T-cell (primary cell): Measurements from ENCODE around the gene SNX27. TPM values are rescaled to one million over a fixed set of nuclear protein-coding genes. Genes with fewer than 3 reads are reported as not detected.

ENCODE experiments used
- ATAC-seq, 4 experiments: fragments of 200-7000 bp in 3 of 4; fragments of 150-1000 bp in 1 of 4; cut with Tn5 transposase; replicated peaks in 1 of 4; 1 replicate in 3 of 4; 2 replicates in 1 of 4; pipeline ENCODE4 v1.10.0; 2021; ENCODE audit warnings: moderate library complexity in 3 of 4, mild to moderate bottlenecking in 2 of 4, moderate number of reproducible peaks in 1 of 4
- CTCF ChIA-PET, 2 donors: fragments of 300-600 bp; sonication (Branson Sonifier 250); formaldehyde crosslinking; loops; one replicate each; lab custom pipeline; 2022; ENCODE audit warnings: antibody characterized with exemption in 2 of 2; lab: Charles Lee
- POLR2A ChIA-PET, 2 donors: fragments of 300-600 bp; sonication (Branson Sonifier 250); formaldehyde crosslinking; loops; one replicate each; lab custom pipeline; 2022; ENCODE audit warnings: antibody characterized with exemption in 2 of 2; lab: Charles Lee
- DNase-seq, 35 experiments: peaks; one replicate each; pipeline versions ENCODE4 v3.0.0 to v3.0.0-alpha.2; 2013 to 2023
- H3K27ac ChIP-seq: one replicate; pipeline ENCODE4 v1.5.1; 2013; ENCODE audit warnings: low read length
- H3K27me3 ChIP-seq, 2 experiments: replicated peaks in 1 of 2; 1 replicate in 1 of 2; 2 replicates in 1 of 2; pipeline versions ENCODE4 v1.6.1 to v1.7.0; 2013; ENCODE audit warnings: low read length in 1 of 2, mixed read lengths in 1 of 2; ENCODE audit not compliant: control insufficient read depth in 2 of 2, insufficient read depth in 2 of 2; ENCODE audit errors: extremely low read depth in 1 of 2
- H3K36me3 ChIP-seq, 2 donors: 1 replicate in 1 of 2; 2 replicates in 1 of 2; pipeline versions ENCODE4 v1.6.1 to v1.7.0; 2013; ENCODE audit warnings: low read length in 1 of 2; ENCODE audit not compliant: control insufficient read depth in 2 of 2, insufficient read depth in 1 of 2; ENCODE audit errors: extremely low read depth in 1 of 2
- H3K4me1 ChIP-seq, 2 experiments: 1 replicate in 1 of 2; 2 replicates in 1 of 2; pipeline versions ENCODE4 v1.6.1 to v1.7.0; 2013; ENCODE audit warnings: low read length in 2 of 2, mixed read lengths in 1 of 2; ENCODE audit not compliant: insufficient read depth in 2 of 2, control insufficient read depth in 1 of 2; ENCODE audit errors: extremely low read depth in 1 of 2
- H3K4me3 ChIP-seq, 2 donors: 1 replicate in 1 of 2; 2 replicates in 1 of 2; pipeline versions ENCODE4 v1.5.1 to v1.7.0; 2013; ENCODE audit warnings: mild to moderate bottlenecking in 2 of 2, low read length in 1 of 2, moderate library complexity in 1 of 2; ENCODE audit not compliant: control insufficient read depth in 1 of 2; ENCODE audit errors: extremely low read depth in 1 of 2
- H3K9me3 ChIP-seq: 2 replicates; pipeline ENCODE4 v1.7.0; 2013
- H3K27ac Mint-ChIP-seq, 2 donors: one replicate each; pipeline ENCODE4 v1.8.0; 2020 to 2021; ENCODE audit warnings: mild to moderate bottlenecking in 2 of 2, mixed read lengths in 2 of 2
- H3K27me3 Mint-ChIP-seq, 2 donors: one replicate each; pipeline ENCODE4 v1.8.0; 2021 to 2022; ENCODE audit warnings: mixed read lengths in 2 of 2
- H3K36me3 Mint-ChIP-seq: one replicate; pipeline ENCODE4 v1.8.0; 2021; ENCODE audit warnings: mixed read lengths
- H3K4me1 Mint-ChIP-seq, 3 donors: one replicate each; pipeline ENCODE4 v1.8.0; 2020 to 2022; ENCODE audit warnings: mixed read lengths in 3 of 3, mild to moderate bottlenecking in 1 of 3
- H3K4me3 Mint-ChIP-seq, 3 donors: one replicate each; pipeline ENCODE4 v1.8.0; 2020 to 2022; ENCODE audit warnings: mild to moderate bottlenecking in 3 of 3, mixed read lengths in 3 of 3, moderate library complexity in 3 of 3
- H3K9me3 Mint-ChIP-seq, 3 donors: one replicate each; pipeline ENCODE4 v1.8.0; 2020 to 2022; ENCODE audit warnings: mixed read lengths in 3 of 3
- WGBS: methylation state at CpG from one replicate; pipeline ENCODE4 v1.1.5; 2013; ENCODE audit warnings: missing lambda C conversion rate; ENCODE audit not compliant: insufficient coverage; 5-methylcytosine and 5-hydroxymethylcytosine counted together
- total RNA-seq, 35 experiments: library from RNA in 6 of 35; stranded (reverse) in 6 of 35; fragments of 120-200 nt in 1 of 35; gene quantifications; one replicate each; pipeline versions ENCODE4 v1.2.1 to v1.2.4 and lab custom pipeline; 2013 to 2026

The SNX27 gene
- total RNA-seq, 5 donors from 2014 or later (not counting 1 experiment from before 2014, with no cell fraction given), result 24.2 to 33.6 (median 31.6) TPM

GRCh38 chr1:151737479-151737878 is 125.6 kb downstream of the SNX27 start:
- Histone ChIP-seq H3K9me3 (no peaks in the 10 kb centered on the region), H3K27ac (no peak overlapping the region), H3K36me3 (no peaks in the 10 kb centered on the region), H3K4me3 (no peak overlapping the region), H3K4me1 (no peaks in the 10 kb centered on the region), H3K27me3 (peaks cover 0 to 7% of the 10 kb centered on the region in 2 experiments)
- no peak overlapping the region for H3K4me3 Mint-ChIP-seq
- peaks cover 0 to 4% (median 0%) of the 10 kb centered on the region in 3 donors for H3K4me1 Mint-ChIP-seq
- POLR2A ChIA-PET, result no interaction called here
- no peak for ATAC-seq
- peaks cover 5% of the 10 kb centered on the region in 2 donors for H3K27me3 Mint-ChIP-seq
- H3K27ac Mint-ChIP-seq, result no peak overlapping the region
- DNase-seq, result no peak
- CTCF ChIA-PET, result interaction anchor here in 1 of 2 donors (0.6 kb wide), 2 partner anchors 16 to 1910 kb away, joined by 3 to 4 read pairs; partner anchors contain the start of gene RIIAD1
- peaks cover 3% of the 10 kb centered on the region for H3K36me3 Mint-ChIP-seq
- peaks cover 8 to 13% (median 9%) of the 10 kb centered on the region in 3 donors for H3K9me3 Mint-ChIP-seq

- Histone ChIP-seq H3K27me3 (no peaks in the 10 kb centered on the region), H3K36me3 (no peaks in the 10 kb centered on the region), H3K4me3 (no peak overlapping the region), H3K4me1 (no peaks in the 10 kb centered on the region), H3K27ac (no peak overlapping the region), H3K9me3 (no peaks in the 10 kb centered on the region)
- ChIA-PET CTCF (no interaction called here), POLR2A (no interaction called here)
- WGBS, result 76% methylated on average over 3 of the region's 3 CpGs
- no peak overlapping the region for H3K27ac Mint-ChIP-seq
- H3K9me3 Mint-ChIP-seq, result peaks cover 8 to 13% (median 9%) of the 10 kb centered on the region in 3 donors
- peaks cover 0 to 2% of the 10 kb centered on the region in 2 donors for H3K27me3 Mint-ChIP-seq
- DNase-seq, result no peak
- H3K4me3 Mint-ChIP-seq, result no peak overlapping the region
- H3K4me1 Mint-ChIP-seq, result peaks cover 0 to 4% (median 0%) of the 10 kb centered on the region in 3 donors
- no peak for ATAC-seq
- H3K36me3 Mint-ChIP-seq, result peaks cover 3% of the 10 kb centered on the region
Measured at GRCh38 chr1:151739590-151740355, 127.9 kb downstream of the SNX27 start.

- CTCF ChIA-PET, result no interaction called here
- Mint-ChIP-seq H3K4me3 (no peak overlapping the region), H3K36me3 (peaks cover 3% of the 10 kb centered on the region), H3K27me3 (no peaks in the 10 kb centered on the region), H3K9me3 (peaks cover 8 to 12% (median 9%) of the 10 kb centered on the region in 3 donors), H3K27ac (peak overlapping the region in 1 of 2 donors; percentile 31), H3K4me1 (no peaks in the 10 kb centered on the region)
- DNase-seq (no peak), ATAC-seq (no peak)
- Histone ChIP-seq H3K9me3 (no peaks in the 10 kb centered on the region), H3K36me3 (no peaks in the 10 kb centered on the region), H3K4me1 (no peaks in the 10 kb centered on the region), H3K4me3 (no peak overlapping the region), H3K27me3 (no peaks in the 10 kb centered on the region), H3K27ac (no peak overlapping the region)
- POLR2A ChIA-PET, result interaction anchor here in 1 of 2 donors (0.7 kb wide), 1 partner anchor 11 kb away, joined by 5 read pairs; no protein-coding TSS in a partner anchor
- WGBS, result 95% methylated on average over 2 of the region's 4 CpGs
Measured at GRCh38 chr1:151741516-151741915, 129.7 kb downstream of the SNX27 start.

Other genes with a start within 250 kb of the SNX27 start
- 1 to 10 TPM in 1 of 5 donors, under 1 TPM in 2, not detected in 2; 0.72 to 1.2 (median 0.93) TPM for gene SELENBP1, start 239.3 kb upstream of the SNX27 start, total RNA-seq
- 100 to 1,000 TPM; 221 to 283 (median 232) TPM for gene PSMB4, start 212.5 kb upstream of the SNX27 start, total RNA-seq
- 100 to 1,000 TPM in 2 of 5 donors, 10 to 100 TPM in 3; 93.8 to 133 (median 96.7) TPM for gene POGZ, start 152.6 kb upstream of the SNX27 start, total RNA-seq
- 1 to 10 TPM in 1 of 5 donors, under 1 TPM in 4; 0.37 to 1.3 (median 0.59) TPM for gene CGN, start 100.7 kb upstream of the SNX27 start, total RNA-seq
- 1 to 10 TPM; 2.8 to 5.5 (median 4.3) TPM for gene TUFT1, start 71.7 kb upstream of the SNX27 start, total RNA-seq
- not detected for gene CELF3, start 104.8 kb downstream of the SNX27 start, total RNA-seq
- not detected for gene RIIAD1, start 109.5 kb downstream of the SNX27 start, total RNA-seq
- gene MRPL9, start 151.4 kb downstream of the SNX27 start, total RNA-seq, result 100 to 1,000 TPM in 2 of 5 donors, 10 to 100 TPM in 3; 72.0 to 131 (median 88.7) TPM
- gene TDRKH, start 178.4 kb downstream of the SNX27 start, total RNA-seq, result 10 to 100 TPM in 4 of 5 donors, 1 to 10 TPM in 1; 9.6 to 26.3 (median 22.1) TPM
- under 1 TPM in 3 of 5 donors, not detected in 2; 0.25 to 0.40 (median 0.36) TPM for gene LINGO4, start 193.4 kb downstream of the SNX27 start, total RNA-seq
- 10 to 100 TPM in 1 of 5 donors, 1 to 10 TPM in 4; 1.5 to 11.6 (median 7.6) TPM for gene RORC, start 219.8 kb downstream of the SNX27 start, total RNA-seq
- 1 to 10 TPM in 2 of 5 donors, under 1 TPM in 3; 0.26 to 1.1 (median 0.85) TPM for gene C2CD4D, start 227.8 kb downstream of the SNX27 start, total RNA-seq
- gene THEM5, start 241.7 kb downstream of the SNX27 start, total RNA-seq, result not detected